Measurements from ENCODE around the gene NSMCE3.

NSMCE3 gene

GRCh38 chr15:29260896-29261295 is 8.7 kb downstream of the NSMCE3 start:
- DNase-seq (ENCODE audit: low spot score) = no peak
- no peak overlapping the region for H3K4me3 ChIP-seq
- TF ChIP-seq, protein P1, sequence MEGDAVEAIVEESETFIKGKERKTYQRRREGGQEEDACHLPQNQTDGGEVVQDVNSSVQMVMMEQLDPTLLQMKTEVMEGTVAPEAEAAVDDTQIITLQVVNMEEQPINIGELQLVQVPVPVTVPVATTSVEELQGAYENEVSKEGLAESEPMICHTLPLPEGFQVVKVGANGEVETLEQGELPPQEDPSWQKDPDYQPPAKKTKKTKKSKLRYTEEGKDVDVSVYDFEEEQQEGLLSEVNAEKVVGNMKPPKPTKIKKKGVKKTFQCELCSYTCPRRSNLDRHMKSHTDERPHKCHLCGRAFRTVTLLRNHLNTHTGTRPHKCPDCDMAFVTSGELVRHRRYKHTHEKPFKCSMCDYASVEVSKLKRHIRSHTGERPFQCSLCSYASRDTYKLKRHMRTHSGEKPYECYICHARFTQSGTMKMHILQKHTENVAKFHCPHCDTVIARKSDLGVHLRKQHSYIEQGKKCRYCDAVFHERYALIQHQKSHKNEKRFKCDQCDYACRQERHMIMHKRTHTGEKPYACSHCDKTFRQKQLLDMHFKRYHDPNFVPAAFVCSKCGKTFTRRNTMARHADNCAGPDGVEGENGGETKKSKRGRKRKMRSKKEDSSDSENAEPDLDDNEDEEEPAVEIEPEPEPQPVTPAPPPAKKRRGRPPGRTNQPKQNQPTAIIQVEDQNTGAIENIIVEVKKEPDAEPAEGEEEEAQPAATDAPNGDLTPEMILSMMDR (IDR thresholded peaks at IDR 0.05) = no peak
- H3K27ac ChIP-seq = no peak overlapping the region

DNA sequence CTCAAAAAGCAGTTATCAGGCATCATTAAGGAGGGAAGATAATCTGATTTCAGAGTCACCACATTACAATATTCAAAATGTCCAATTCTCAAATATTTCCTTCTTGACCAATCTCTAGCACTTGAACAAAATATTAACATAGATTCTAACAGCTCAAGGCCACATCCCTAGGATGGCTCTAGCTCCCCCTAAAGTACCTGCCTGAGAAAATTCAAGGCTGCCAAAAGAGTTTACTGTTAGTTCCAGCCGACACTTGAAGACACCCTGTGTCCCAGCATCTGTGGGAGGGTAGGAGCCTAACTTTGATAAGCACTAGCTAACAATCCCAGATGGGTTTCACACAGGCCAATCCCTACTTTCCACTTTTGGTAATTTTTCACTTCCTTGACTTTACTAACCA is 10.4 kb downstream of the NSMCE3 start:
- Histone ChIP-seq H3K27ac (no peak overlapping the region), H3K4me3 (no peak overlapping the region)
- DNase-seq (ENCODE audit: low spot score) = no peak
- TF ChIP-seq, protein P1 (IDR thresholded peaks at IDR 0.05) = no peak

DNA sequence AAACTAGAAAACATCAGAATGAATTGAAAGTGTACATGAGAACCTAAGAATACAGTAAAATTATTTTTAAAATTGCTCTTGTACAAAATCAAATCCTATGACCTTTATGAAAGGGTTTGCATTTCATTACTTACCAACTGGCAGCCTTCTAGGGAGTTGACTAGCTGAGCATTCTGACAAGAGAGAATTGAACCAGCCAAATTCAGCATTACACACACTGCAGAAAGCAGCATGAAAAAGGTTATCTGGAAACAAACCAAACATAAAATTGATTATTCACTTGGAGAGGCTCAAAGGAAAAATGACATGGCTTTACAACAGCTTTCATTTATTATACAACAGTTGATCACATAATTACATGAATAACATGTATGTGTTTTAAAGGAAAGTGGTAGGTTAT is 17.4 kb downstream of the NSMCE3 start:
- Histone ChIP-seq H3K27ac (no peak overlapping the region), H3K4me3 (no peak overlapping the region)
- TF ChIP-seq, protein P1 (IDR thresholded peaks at IDR 0.05) = no peak
- DNase-seq (ENCODE audit: low spot score) = no peak

DNA sequence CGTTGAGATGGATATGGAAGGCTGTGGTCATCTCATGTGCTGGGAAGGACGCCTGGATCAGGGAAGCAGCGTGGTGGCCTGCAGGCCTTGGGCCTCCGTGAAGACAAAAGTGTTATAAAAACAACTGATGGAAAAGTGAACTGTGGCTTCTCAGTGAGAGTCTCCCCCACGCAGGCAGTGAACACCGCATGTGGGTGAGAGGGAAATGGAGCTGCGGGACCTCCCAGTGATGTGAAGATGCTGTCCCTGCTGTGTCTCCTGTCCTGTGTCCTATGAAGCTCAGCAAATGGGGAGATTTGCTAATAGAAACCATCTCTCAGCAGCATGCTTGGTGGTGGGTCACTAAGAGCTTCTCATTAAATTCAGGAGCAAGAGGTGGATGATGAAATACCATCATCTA is 25.1 kb downstream of the NSMCE3 start:
- TF ChIP-seq, protein P1 (IDR thresholded peaks at IDR 0.05) = no peak
- H3K27ac ChIP-seq = no peak overlapping the region
- H3K4me3 ChIP-seq = no peak overlapping the region
- no peak for DNase-seq (ENCODE audit: low spot score)

- H3K27ac ChIP-seq = no peak overlapping the region
- TF ChIP-seq, protein P1 (IDR thresholded peaks at IDR 0.05) = no peak
- no peak for DNase-seq (ENCODE audit: low spot score)
- H3K4me3 ChIP-seq = no peak overlapping the region
Observed at GRCh38 chr15:29244123-29244522, 25.5 kb downstream of the NSMCE3 start.

GRCh38 chr15:29242456-29243242 is 27.0 kb downstream of the NSMCE3 start:
- no peak for DNase-seq (ENCODE audit: low spot score)
- H3K27ac ChIP-seq = no peak overlapping the region
- no peak overlapping the region for H3K4me3 ChIP-seq
- TF ChIP-seq, protein P1 (IDR thresholded peaks at IDR 0.05) = no peak

DNA sequence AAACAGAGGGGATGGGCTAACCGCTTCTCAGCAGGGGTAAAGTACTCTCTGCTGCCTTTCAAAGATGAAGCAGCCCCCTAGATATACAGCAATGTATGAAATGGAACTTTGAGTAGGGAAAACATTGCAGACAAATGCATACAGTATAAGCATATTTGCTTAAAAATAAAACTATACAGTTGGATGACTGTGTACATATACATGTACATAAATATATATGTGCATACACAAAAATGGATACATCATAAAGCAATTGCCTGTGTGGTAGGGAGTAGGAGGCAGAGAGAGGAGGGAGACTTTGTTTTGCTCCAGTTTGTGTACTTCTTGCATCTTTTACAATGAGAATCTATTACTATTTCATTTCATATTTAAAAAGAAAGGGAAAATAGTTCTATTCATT is 28.4 kb downstream of the NSMCE3 start:
- TF ChIP-seq, protein P1 (IDR thresholded peaks at IDR 0.05) = no peak
- no peak for DNase-seq (ENCODE audit: low spot score)
- Histone ChIP-seq H3K27ac (no peak overlapping the region), H3K4me3 (no peak overlapping the region)
